Stimulated activated naive CD8-positive, alpha-beta T cell treated with anti-CD3 and anti-CD28 coated beads, Interleukin-15, Interleukin-2, amounts not matched to agents 100 U/mL and 50 U/mL, for 24 hours (primary cell): Measurements from ENCODE around the gene SUSD3.
"Not testable (repeated sequence)": the region's sequence is repeated elsewhere in the genome, so short reads cannot be mapped to it uniquely, and the experiment has no call there.

Source experiments
- ATAC-seq: fragments of 150-1000 bp; cut with Tn5 transposase; one replicate; pipeline ENCODE4 v1.10.0; 2021
- DNase-seq: peaks from one replicate; pipeline ENCODE4 v3.0.0; 2021

SUSD3 gene

GRCh38 chr9:93093877-93094657, 35.6 kb downstream of the SUSD3 start:
- DNase-seq (no peak), ATAC-seq (no peak)

- peak; percentile 46 for DNase-seq
- no peak for ATAC-seq
Measured at GRCh38 chr9:93094658-93095204, 36.2 kb downstream of the SUSD3 start.

GRCh38 chr9:93095205-93096130, 37.0 kb downstream of the SUSD3 start:
- peak; percentile 100 for DNase-seq
- ATAC-seq, result peak; percentile 77

GRCh38 chr9:93096131-93096802, 37.8 kb downstream of the SUSD3 start, which contains the start of gene CARD19:
CARD19 (plus strand) TSS chr9:93096217; CDS start chr9:93096346, 129 bp downstream.
- DNase-seq (peak; percentile 63), ATAC-seq (peak; percentile 5)

- DNase-seq, result no peak
- no peak for ATAC-seq
Measured at GRCh38 chr9:93096811-93097382, 38.4 kb downstream of the SUSD3 start.

GRCh38 chr9:93097511-93098201, 39.2 kb downstream of the SUSD3 start:
- no peak for DNase-seq

GRCh38 chr9:93098236-93098946, 39.9 kb downstream of the SUSD3 start:
- ATAC-seq, result peak; percentile 20
- peak; percentile 81 for DNase-seq

More at GRCh38 chr9:93097511-93098201, 39.2 kb downstream of the SUSD3 start:
- no peak for ATAC-seq

GRCh38 chr9:93099551-93100275, 41.2 kb downstream of the SUSD3 start:
- ATAC-seq (no peak), DNase-seq (no peak)

GRCh38 chr9:93100276-93100636, 41.8 kb downstream of the SUSD3 start:
- DNase-seq (no peak), ATAC-seq (no peak)

GRCh38 chr9:93101086-93101485, 42.6 kb downstream of the SUSD3 start:
- not testable (repeated sequence) for ATAC-seq, DNase-seq

- no peak for ATAC-seq
- DNase-seq, result no peak
Measured at GRCh38 chr9:93105620-93106019, 47.1 kb downstream of the SUSD3 start.

GRCh38 chr9:93107151-93107824, 48.8 kb downstream of the SUSD3 start:
- ATAC-seq, result no peak
- DNase-seq, result no peak

- ATAC-seq (no peak), DNase-seq (no peak)
Measured at GRCh38 chr9:93107825-93108161, 49.3 kb downstream of the SUSD3 start.

- ATAC-seq (peak; percentile 81), DNase-seq (peak; percentile 53)
Measured at GRCh38 chr9:93108291-93109041, 50.0 kb downstream of the SUSD3 start.

GRCh38 chr9:93110311-93110855, 51.9 kb downstream of the SUSD3 start:
- DNase-seq (no peak), ATAC-seq (no peak)

- no peak for ATAC-seq
- DNase-seq, result no peak
Measured at GRCh38 chr9:93111001-93111370, 52.5 kb downstream of the SUSD3 start.

GRCh38 chr9:93111371-93112115, 53.0 kb downstream of the SUSD3 start:
- ATAC-seq, result no peak
- no peak for DNase-seq
